Measurements from ENCODE around the gene ELF1.
"Not testable (repeated sequence)": the region's sequence is repeated elsewhere in the genome, so short reads cannot be mapped to it uniquely, and the experiment has no call there.

The ELF1 gene

GRCh38 chr13:40933508-40934204 is 85.5 kb downstream of the ELF1 start:
- no peak for DNase-seq (ENCODE audit: low spot score)

GRCh38 chr13:40932252-40932651 is 86.9 kb downstream of the ELF1 start:
- DNase-seq (ENCODE audit: low spot score): no peak

GRCh38 chr13:40931719-40932118 is 87.4 kb downstream of the ELF1 start:
- no peak for DNase-seq (ENCODE audit: low spot score)

- not testable (repeated sequence) for DNase-seq (ENCODE audit: low spot score)
These were observed 89.2 kb downstream of the ELF1 start for GRCh38 chr13:40929883-40930282.

- DNase-seq (ENCODE audit: low spot score): no peak
These were observed 90.1 kb downstream of the ELF1 start for GRCh38 chr13:40928980-40929379.

GRCh38 chr13:40927929-40928328 is 91.2 kb downstream of the ELF1 start:
- no peak for DNase-seq (ENCODE audit: low spot score)

GRCh38 chr13:40923867-40924266 is 95.2 kb downstream of the ELF1 start:
- DNase-seq (ENCODE audit: low spot score): no peak

GRCh38 chr13:40922437-40923040 is 96.6 kb downstream of the ELF1 start:
- DNase-seq (ENCODE audit: low spot score): no peak

GRCh38 chr13:40920826-40921225 is 98.3 kb downstream of the ELF1 start:
- DNase-seq (ENCODE audit: low spot score): no peak

GRCh38 chr13:40919901-40920300 is 99.2 kb downstream of the ELF1 start:
- not testable (repeated sequence) for DNase-seq (ENCODE audit: low spot score)

- peak; percentile 14 for DNase-seq (ENCODE audit: low spot score)
These were observed 102.7 kb downstream of the ELF1 start for GRCh38 chr13:40916207-40916998.

- DNase-seq (ENCODE audit: low spot score): not testable (repeated sequence)
These were observed 104.3 kb downstream of the ELF1 start for GRCh38 chr13:40914863-40915262.

GRCh38 chr13:40911341-40911740 is 107.8 kb downstream of the ELF1 start:
- no peak for DNase-seq (ENCODE audit: low spot score)

- no peak for DNase-seq (ENCODE audit: low spot score)
These were observed 108.6 kb downstream of the ELF1 start for GRCh38 chr13:40910324-40911050.

- DNase-seq (ENCODE audit: low spot score): not testable (repeated sequence)
These were observed 109.4 kb downstream of the ELF1 start for GRCh38 chr13:40909541-40910200.

GRCh38 chr13:40908546-40908945 is 110.6 kb downstream of the ELF1 start:
- no peak for DNase-seq (ENCODE audit: low spot score)

GRCh38 chr13:40901032-40901431 is 118.1 kb downstream of the ELF1 start:
- DNase-seq (ENCODE audit: low spot score): not testable (repeated sequence)

GRCh38 chr13:40900568-40900967 is 118.5 kb downstream of the ELF1 start:
- not testable (repeated sequence) for DNase-seq (ENCODE audit: low spot score)

- DNase-seq (ENCODE audit: low spot score): no peak
These were observed 122.1 kb downstream of the ELF1 start for GRCh38 chr13:40897053-40897452.

- DNase-seq (ENCODE audit: low spot score): no peak
These were observed 123.6 kb downstream of the ELF1 start for GRCh38 chr13:40895227-40896184.

- DNase-seq (ENCODE audit: low spot score): not testable (repeated sequence)
These were observed 125.5 kb downstream of the ELF1 start for GRCh38 chr13:40893573-40893972.
